Calu3 (cell line): Measurements from ENCODE around the gene ANK2. TPM values are rescaled to one million over a fixed set of nuclear protein-coding genes. Genes with fewer than 3 reads are reported as not detected.

Experiments used
- BruUV-seq: library from RNA; stranded (reverse); fragments of 400-500 nt; replicated peaks from 2 replicates; lab custom pipeline; 2021; lab: Mats Ljungman, UMichigan
- CTCF ChIA-PET: fragments of 300-600 bp; sonication (Branson Sonifier 250); formaldehyde crosslinking; loops from one replicate; lab custom pipeline; 2022; ENCODE audit warnings: antibody characterized with exemption; lab: Charles Lee
- DNase-seq: peaks from one replicate; pipeline ENCODE4 v3.0.0; 2022
- H3K27ac Mint-ChIP-seq: one replicate; pipeline ENCODE4 v1.8.0; 2022; ENCODE audit warnings: mixed read lengths; ENCODE audit not compliant: unreplicated experiment
- H3K27me3 Mint-ChIP-seq: one replicate; pipeline ENCODE4 v1.8.0; 2022; ENCODE audit warnings: mixed read lengths; ENCODE audit not compliant: unreplicated experiment
- H3K36me3 Mint-ChIP-seq: one replicate; pipeline ENCODE4 v1.8.0; 2022; ENCODE audit warnings: mild to moderate bottlenecking, moderate library complexity, mixed read lengths; ENCODE audit not compliant: insufficient read depth, unreplicated experiment
- H3K4me1 Mint-ChIP-seq: one replicate; pipeline ENCODE4 v1.8.0; 2022; ENCODE audit warnings: mild to moderate bottlenecking, low read depth, mixed read lengths; ENCODE audit not compliant: unreplicated experiment
- H3K4me3 Mint-ChIP-seq: one replicate; pipeline ENCODE4 v1.8.0; 2022; ENCODE audit warnings: mild to moderate bottlenecking, low read depth, moderate library complexity, mixed read lengths; ENCODE audit not compliant: unreplicated experiment
- H3K9me3 Mint-ChIP-seq: one replicate; pipeline ENCODE4 v1.8.0; 2022; ENCODE audit warnings: low read depth, mixed read lengths; ENCODE audit not compliant: unreplicated experiment
- intact Hi-C: fragments of 100-400 bp; cut with micrococcal nuclease; formaldehyde crosslinking; loops from one replicate; pipeline ENCODE4 v1.10.0; 2022; ENCODE audit not compliant: unreplicated experiment
- total RNA-seq: library from RNA; stranded (reverse); gene quantifications from 2 replicates; pipeline ENCODE4 v1.2.3, GENCODE V29; 2022
- TF ChIP-seq, protein P1 (sequence below): fragments of 200-600 bp; IDR thresholded peaks from one replicate; pipeline ENCODE4 v1.8.0; 2022; ENCODE audit warnings: antibody characterized with exemption; ENCODE audit not compliant: unreplicated experiment

Gene ANK2
- total RNA-seq, 1 experiment from 2014 or later = 4.1 TPM

DNA sequence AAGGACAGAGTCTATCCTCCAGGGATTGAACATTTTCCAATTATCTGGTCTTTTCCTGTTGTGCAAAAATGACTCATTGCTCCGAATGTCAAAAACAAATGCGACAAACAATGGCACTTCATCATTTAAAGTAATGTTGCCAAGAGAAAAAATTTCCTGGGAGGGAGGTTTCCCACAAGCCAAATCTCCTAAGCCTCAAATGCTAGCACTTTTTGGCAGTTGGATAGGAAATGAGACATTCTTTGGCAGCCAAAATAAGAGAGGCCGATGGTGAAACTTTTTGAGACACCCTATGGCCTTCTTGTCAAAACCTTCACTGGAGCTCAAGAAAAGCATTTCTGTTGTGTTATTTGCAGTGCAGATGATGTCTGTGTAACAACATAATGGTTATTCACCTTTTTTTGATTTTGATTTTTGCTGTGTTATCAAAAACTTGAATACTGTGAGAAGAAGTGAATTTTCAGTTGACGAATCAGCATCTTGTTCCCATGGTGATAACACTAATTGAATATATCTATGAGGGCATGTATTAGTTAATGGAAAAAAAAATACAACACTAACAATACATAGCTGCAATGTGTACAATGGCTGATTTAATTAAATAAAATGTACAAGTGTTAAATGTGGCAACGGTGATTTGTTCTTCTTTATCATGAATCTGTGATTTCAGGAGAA, 333.8 kb downstream of the ANK2 start:
- no peak overlapping the region for H3K27ac Mint-ChIP-seq
- CTCF ChIA-PET = interaction anchor here (0.6 kb wide), 1 partner anchor 36 kb away, joined by 3 read pairs; no protein-coding TSS in a partner anchor
- intact Hi-C loops = no loop called here
- H3K9me3 Mint-ChIP-seq = no peaks in the 10 kb centered on the region
- TF ChIP-seq, protein P1, sequence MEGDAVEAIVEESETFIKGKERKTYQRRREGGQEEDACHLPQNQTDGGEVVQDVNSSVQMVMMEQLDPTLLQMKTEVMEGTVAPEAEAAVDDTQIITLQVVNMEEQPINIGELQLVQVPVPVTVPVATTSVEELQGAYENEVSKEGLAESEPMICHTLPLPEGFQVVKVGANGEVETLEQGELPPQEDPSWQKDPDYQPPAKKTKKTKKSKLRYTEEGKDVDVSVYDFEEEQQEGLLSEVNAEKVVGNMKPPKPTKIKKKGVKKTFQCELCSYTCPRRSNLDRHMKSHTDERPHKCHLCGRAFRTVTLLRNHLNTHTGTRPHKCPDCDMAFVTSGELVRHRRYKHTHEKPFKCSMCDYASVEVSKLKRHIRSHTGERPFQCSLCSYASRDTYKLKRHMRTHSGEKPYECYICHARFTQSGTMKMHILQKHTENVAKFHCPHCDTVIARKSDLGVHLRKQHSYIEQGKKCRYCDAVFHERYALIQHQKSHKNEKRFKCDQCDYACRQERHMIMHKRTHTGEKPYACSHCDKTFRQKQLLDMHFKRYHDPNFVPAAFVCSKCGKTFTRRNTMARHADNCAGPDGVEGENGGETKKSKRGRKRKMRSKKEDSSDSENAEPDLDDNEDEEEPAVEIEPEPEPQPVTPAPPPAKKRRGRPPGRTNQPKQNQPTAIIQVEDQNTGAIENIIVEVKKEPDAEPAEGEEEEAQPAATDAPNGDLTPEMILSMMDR = no peak
- H3K4me3 Mint-ChIP-seq = no peak overlapping the region
- no peak for DNase-seq
- BruUV-seq = no TSS peak
- H3K4me1 Mint-ChIP-seq = no peaks in the 10 kb centered on the region
- no peaks in the 10 kb centered on the region for H3K36me3 Mint-ChIP-seq
- no peaks in the 10 kb centered on the region for H3K27me3 Mint-ChIP-seq

DNA sequence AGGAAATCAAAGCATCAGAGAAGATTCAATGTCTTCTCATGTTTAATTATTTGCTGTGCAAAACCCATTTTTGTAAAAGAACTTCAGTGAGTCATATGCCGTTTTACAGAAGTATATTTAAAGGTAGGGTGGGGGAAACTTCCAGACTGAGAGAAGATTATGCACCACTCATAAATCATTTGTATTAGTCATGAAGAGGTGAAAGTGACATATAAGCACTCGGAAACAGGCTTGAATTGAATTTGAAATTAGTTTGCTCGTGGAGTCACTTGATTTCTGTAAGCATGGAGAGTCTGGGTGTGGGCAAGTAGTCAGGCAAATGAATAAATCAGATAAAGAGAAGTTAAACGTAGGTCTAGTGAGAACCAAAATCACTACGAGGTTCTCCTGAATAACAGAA, 335.1 kb downstream of the ANK2 start:
- TF ChIP-seq, protein P1 = no peak
- CTCF ChIA-PET = no interaction called here
- no TSS peak for BruUV-seq
- DNase-seq = no peak
- Mint-ChIP-seq H3K9me3 (no peaks in the 10 kb centered on the region), H3K27ac (no peak overlapping the region), H3K4me3 (no peak overlapping the region), H3K27me3 (no peaks in the 10 kb centered on the region), H3K36me3 (no peaks in the 10 kb centered on the region), H3K4me1 (no peaks in the 10 kb centered on the region)
- intact Hi-C loops = no loop called here

DNA sequence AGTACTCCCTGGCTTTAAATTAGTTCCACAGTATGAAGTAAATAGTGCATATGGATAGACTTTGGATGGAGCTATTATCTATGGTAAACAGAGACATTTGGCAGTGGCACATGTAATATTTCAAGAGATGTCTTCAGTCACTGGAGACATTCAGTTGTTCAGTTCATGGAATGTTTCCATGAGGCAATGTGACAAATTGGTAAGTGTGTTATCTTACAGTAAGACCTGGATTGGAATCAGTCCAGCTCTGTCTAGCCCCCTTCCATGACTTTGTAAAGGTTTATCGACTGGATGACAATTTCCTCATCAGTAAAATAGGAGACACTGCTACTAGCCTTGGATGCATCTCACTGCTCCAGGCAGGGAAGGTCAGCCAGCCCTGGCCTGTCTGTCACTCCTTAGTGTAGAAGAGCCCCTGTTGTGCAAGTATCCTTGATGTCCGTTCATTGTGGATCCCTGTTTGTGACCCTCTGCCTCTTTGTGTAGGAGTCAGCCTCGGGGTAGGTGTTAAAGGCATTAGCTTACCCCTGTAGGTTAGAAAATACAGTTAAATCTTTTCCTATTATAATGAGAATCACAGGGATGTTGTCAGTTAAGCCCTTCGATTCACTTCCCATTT, 335.9 kb downstream of the ANK2 start:
- intact Hi-C loops = no loop called here
- CTCF ChIA-PET = no interaction called here

DNA sequence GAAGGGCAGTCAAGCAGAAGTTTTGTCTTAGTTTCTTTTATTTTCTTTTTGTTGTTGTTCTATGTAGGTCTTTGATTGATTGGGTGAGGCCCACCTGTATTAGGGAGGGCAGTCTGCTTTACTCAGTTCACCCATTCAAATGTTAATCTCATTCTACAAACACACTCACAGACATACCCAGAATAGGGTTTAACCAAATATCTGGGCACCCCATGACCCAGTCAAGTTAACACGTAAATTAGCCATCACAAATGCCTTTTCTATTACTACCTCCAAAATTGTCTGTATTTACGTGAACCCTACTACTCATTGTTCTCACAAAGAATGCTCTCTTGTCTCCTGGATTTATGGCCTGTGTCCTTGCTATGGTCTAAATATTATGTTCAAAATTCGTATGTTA, 339.7 kb downstream of the ANK2 start:
- H3K9me3 Mint-ChIP-seq = no peaks in the 10 kb centered on the region
- no peaks in the 10 kb centered on the region for H3K36me3 Mint-ChIP-seq
- TF ChIP-seq, protein P1 = no peak
- H3K27ac Mint-ChIP-seq = no peak overlapping the region
- no peaks in the 10 kb centered on the region for H3K27me3 Mint-ChIP-seq
- no peak overlapping the region for H3K4me3 Mint-ChIP-seq
- intact Hi-C loops = no loop called here
- BruUV-seq = no TSS peak
- H3K4me1 Mint-ChIP-seq = no peaks in the 10 kb centered on the region
- CTCF ChIA-PET = no interaction called here
- no peak for DNase-seq

More for the DNA sequence above, 335.9 kb downstream of the ANK2 start:
- Mint-ChIP-seq H3K36me3 (no peaks in the 10 kb centered on the region), H3K27ac (no peak overlapping the region), H3K9me3 (no peaks in the 10 kb centered on the region), H3K4me3 (no peak overlapping the region), H3K4me1 (no peaks in the 10 kb centered on the region), H3K27me3 (no peaks in the 10 kb centered on the region)
- DNase-seq = no peak
- TF ChIP-seq, protein P1 = no peak
- BruUV-seq = no TSS peak
